ENCODE measurements around the gene FAT2.
"Not testable (repeated sequence)": the region's sequence is repeated elsewhere in the genome, so short reads cannot be mapped to it uniquely, and the experiment has no call there.

FAT2 gene

DNA sequence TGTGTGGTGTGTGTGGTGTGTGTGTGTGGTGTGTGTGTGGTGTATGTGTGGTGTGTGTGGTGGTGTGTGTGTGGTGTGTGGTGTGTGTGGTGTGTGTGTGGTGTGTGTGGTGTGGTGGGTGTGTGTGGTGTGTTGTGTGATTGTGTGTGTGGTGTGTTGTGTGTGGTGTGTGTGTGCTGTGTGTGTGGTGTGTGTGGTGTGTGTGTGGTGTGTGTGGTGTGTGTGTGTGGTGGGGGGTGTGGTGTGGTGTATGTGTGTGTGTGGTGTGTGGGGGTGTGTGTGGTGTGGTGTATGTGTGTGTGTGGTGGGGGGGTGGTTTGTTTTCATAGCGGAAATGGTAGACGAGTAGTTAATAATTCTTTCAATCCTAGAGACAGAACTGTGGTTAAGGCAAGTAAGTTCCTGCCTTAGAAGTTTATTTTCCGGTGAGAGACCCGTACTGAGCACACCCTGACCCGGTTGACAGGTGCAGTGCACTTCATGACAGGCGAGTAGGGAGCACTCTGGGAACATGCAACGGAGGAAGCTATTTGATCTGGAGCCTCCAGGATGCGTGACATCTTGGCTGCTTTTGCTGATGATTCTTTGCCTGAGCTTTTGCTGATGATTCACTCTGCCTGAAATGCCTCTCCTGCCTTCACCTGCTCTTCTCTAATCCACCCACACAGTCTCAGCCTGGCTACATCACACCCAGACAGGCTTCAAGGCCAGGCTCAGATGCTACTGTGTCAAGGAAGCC, 21.7 kb upstream of the FAT2 start:
- peak; percentile 15 to 38 (median 18) for DNase-seq (ENCODE audit: low read depth in 3 of 3)

DNA sequence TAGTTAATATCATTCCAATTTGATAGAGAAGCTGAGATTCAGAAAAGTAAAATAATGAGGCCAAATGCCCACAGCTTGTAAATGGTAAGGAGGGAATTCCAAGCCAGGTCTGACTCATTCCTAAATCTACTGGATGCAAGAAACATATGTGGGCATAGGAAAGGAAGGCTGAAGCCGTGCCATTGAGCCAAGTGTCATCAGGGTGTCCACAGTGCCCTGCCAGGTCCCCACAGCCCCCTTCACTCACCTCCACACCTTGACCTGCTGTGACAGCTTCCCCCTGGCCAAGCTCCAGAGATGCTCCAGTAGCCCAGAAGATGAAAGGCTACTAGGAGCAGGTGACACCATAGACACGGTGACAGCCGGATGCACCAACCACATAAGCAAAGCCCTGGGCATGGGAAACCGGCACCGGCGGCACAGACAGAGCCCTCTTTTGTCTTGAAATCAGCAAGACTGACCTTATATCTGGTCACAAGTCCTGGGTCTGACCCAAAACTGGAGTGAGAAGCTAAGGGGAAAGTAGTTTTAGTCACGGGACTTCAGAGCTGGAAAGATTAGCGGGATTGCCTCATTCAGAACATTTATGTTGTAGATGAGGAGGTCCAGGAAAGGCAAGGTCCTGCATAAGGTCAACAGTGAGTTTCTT, 20.1 kb upstream of the FAT2 start:
- DNase-seq (ENCODE audit: low read depth in 3 of 3), result no peak

DNA sequence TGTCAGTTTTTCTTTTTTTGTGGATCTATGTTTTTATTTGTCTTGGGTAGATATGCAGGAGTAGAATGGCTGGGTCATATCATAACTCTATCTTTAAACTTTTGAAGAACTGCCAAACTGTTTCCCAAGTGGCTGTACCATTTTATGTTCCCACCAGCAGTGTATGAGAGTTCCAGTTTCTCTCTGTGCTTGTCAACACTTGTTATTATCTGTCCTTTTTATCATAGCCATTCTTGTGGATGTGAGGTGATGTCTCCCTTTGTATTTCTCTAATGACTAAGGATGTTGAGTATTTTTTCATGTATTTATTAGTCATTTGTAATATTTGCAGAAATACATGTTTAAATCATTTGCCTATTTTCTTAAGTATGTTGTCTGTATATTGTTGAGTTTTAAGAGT, 17.4 kb upstream of the FAT2 start:
- no peak for DNase-seq (ENCODE audit: low read depth in 3 of 3)

DNA sequence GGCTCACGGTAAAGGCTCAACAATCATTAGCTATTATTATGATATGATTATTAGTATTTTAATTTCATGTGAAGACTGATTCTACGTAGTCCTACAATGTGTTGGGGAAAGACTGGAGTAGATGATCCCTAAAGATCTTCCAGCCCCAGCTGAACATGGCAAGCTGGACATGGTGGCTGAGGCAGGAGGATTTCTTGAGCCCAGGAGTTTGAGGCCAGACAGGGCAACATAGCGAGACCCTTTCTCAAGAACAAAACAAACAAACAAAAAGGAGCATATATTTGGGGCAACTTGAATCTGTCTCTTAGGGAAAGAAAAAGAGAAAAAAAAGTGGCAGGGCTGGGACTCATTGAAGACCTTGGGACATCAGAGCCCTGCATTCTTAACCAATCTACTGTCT, 16.2 kb upstream of the FAT2 start:
- no peak for DNase-seq (ENCODE audit: low read depth in 3 of 3)

DNA sequence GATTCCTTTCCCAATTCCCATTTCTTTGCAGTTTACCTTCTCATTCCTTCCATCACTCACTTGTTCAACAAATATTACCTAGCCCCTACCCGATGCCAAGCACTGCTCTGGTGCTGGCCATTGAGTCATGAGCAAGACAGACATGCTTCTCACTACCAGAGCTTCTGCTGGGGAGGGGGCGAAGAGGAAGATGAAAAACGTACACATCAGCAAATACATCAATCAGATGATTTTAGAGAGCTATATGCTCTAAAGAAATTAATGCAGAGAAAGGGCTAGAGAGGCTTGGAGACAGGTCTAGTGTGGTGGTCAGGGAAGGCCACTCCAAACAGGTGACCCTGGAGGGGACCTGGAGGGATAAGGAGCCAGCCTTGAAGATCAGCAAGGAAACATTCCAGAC, 14.4 kb upstream of the FAT2 start:
- no peak for DNase-seq (ENCODE audit: low read depth in 3 of 3)

DNA sequence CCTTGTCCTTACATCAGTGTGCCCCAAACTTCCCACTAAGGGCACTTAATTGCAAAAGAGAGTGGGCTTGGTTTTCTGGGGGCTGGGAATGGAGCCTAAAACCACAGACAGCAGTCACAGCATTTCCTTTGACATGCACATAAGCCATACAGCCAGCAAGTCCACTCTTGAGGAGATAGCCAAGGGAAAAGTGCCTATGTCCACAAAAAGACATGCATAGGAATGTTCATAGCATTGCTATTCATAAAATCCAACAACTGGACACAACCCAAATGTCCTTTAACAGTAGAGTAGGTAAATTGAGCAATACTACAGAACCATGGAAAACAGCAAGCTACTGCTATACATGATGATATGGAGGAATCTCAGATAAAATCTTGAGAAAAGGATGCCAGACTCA, 11.7 kb upstream of the FAT2 start:
- no peak for DNase-seq (ENCODE audit: low read depth in 3 of 3)

DNA sequence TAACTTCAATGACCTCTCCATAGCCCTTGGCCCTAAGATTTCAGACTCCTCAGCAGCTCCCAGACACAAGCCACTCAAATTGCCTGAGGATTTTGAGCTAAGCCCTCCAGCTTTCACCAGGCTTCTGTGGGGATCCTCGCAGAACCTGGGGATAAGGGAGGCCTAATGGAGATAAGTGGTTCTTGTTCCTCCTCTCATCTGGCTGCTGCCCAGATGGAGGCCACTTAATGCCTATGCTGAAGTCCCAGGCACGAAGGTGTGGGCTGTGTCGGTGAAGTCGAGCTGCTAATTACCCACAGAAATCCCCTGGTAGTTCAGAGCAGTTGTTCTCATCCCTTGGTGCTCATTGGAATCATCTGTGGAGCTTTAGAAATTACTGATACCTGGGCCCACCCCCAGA, 10.3 kb upstream of the FAT2 start:
- no peak for DNase-seq (ENCODE audit: low read depth in 3 of 3)

DNA sequence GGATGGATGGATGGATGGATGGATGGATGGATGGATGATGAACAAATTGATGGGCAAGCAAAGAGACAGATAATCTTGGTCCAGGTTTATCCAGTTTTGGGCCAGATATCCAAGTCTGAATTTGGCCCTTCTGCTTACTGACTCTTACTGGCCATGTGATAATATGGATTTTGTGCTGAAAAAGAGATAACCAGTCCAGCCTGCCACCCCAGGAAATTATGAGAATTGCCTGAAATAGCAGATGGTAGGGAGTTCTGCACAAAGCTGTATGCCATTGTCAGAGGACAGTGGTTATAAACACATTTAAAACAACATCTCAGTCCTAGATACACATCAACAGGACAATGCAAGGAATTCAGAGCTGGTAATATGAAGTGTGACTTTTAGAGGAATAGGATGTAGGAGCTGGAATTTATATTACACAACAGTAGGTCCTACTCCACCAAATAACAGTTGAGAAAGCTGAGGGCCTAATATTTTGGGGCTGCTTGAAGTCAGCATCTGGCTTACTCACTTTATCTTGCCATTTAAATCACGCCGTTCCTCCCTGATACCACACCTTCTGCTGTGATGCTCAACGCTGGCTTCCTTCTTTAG, 9.0 kb upstream of the FAT2 start:
- DNase-seq (ENCODE audit: low read depth in 3 of 3), result no peak

DNA sequence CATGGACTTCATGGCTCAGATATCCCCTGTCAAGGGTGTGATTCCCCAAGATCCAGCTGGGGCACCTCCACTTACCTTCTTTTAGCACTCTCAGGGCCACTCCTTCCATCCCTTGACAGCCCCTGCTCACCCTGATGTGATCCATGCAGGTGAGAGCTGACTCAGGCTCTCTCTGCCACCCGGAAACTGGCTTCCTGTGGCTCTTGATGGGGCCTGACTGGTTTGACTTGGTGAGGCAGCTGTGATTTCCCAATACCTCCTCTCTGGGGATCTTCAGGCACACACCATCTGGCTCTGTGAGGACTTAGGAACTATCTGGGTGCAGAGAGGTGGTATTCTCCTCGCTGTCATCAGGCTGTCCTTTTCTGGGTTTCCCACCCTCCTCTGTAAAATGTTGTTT, 7.9 kb upstream of the FAT2 start:
- no peak for DNase-seq (ENCODE audit: low read depth in 3 of 3)

DNA sequence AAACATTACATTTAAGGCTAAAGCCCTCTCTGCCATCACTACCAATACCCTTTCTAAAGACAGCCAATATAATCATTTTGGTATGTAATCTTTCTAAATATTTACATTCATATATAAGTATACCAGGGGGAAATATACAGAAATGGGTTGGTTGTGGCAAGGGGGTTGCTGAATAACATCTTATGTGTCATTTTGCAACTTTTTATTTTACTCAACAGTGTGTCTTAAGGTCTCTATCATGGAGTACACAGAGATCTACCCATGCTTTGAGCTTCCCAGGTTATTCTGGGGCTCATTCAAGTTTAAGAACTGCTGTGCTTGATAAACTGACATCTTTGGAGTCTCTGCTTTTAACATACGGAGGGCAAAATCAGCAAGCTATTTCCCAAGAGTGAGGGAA, 7.4 kb upstream of the FAT2 start:
- DNase-seq (ENCODE audit: low read depth in 3 of 3), result no peak

DNA sequence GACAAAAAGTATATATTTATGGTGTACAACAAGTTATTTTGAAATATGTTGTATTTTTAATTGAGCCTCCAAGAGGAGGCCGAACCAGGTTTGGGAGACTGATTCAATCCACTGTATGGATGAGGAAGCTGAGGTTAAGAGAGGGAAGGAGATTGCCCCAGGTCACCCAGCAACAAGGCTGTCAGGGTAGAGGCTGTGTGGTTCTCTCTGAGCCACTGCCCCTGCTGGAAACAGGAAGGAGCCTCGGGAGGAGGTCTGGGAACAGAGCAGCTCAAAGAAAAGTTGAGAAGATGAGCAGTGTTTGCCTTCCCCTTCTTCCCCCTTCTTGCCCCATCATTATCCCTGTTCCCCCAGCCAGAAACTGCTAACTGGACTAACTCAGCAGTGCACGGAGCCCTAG, 6.6 kb upstream of the FAT2 start:
- DNase-seq (ENCODE audit: low read depth in 3 of 3), result no peak

DNA sequence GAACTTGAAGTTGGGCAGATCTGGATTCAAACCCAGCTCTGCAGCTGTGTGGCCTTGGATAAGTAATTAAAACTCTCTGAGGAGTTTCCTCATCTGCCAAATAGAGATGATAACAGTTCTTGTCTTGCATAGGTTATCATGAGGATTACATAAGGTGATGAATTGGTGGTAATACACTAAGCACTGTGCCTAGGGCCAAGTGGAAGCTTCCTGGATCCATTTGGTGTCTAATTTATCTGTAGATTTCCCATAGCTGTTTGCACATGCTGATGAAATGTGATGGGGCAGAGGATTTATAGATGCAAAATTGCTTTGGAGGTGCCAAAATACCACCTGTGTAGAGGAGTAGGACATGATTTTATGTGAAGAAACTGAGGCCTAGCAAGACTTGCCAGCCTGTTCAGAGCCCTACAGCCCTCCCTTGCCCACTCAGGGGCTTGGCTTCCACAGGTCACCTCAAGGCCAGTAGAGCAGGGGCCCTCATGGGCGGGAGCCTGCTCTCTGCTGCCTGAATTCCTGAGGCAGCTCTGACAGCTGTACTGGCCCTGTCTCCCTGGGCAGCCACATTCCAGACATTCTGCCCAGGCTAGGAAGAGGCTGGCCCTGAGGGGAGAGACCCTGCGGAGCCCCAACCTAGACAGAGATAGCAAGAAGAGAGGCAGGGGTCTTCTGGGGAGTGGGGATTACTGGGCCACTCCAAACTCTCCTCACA, 5.9 kb upstream of the FAT2 start:
- DNase-seq (ENCODE audit: low read depth in 3 of 3), result no peak

DNA sequence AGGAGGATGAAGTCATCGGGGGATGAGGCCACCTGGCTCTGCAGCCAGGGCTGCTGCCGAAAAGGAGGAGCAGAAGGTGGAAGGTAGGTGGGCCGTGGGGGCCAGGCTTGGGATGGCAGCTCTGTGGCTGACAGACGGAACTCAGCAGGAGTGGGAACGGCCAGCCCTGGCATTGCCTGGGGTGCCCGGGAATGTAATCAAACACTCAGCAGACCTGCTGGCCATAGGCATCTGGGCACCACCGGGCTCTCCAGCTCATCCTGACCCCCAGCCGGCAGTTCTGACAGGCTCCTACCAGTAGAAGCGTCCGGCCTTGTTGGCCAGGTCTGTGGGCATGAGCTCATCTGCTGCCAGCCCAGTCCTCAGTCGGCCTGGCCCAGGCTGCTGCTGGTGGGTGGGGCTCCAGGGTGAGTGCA, 4.3 kb upstream of the FAT2 start:
- DNase-seq (ENCODE audit: low read depth in 3 of 3), result no peak

DNA sequence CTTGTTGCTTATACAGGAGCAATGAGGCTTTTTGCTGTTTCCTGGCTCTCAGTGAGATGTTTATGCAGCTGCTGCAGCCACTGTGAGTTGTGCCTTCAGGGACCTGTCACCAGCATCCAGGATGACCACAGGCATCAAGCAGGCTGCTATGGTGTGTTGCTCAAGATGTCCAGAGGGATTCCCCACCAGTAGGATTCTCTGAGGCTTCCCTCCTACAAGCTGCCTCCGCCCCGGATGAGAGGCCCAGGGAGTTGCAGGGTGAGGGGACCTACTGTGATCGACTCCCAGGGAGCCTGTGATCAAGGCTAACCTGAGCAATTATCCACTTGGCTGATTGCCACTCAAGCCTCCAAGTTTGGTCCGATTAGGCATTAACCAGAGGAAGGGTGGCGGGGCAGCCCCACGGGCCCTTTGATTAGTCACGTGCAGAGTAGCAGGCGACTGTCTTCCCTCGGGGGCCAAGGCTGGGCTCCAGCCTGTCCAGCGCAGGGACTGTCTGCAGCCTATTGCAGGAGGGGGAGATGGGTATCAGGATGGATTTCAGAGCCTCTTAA, 1.8 kb upstream of the FAT2 start:
- DNase-seq (ENCODE audit: low read depth in 3 of 3), result no peak

DNA sequence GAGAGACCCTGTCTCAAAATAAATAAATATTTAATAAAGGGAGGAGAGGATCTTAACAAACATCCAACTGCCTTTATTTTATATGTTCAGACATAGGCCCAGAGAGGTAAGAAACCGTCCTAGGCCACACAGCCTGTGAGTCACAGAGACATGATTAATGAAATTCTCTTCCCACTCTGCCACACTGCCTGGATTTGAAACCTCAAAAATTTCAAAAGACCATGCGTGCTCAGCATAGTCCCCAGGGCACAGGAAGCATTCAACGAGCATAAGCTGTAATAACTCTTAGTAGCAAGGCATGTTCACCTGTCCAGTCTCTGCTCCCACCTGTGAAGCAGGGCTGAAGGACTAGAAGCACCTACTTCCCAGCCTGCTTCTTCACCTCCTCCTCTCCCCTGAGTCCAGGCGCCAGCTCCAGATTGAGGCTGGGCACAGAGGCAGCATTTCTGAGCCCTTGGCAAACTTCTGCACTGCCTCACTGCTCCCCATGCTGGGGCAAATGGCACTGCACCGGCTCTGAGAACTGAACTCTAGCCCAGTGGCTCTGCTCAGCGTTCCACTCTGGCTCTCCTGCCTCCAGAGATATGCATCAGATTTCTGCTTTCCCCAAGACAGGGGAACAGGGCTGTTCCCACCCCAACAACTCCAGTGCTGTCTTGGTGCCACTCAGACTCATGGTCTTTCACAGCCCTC, 1.1 kb downstream of the FAT2 start:
- DNase-seq (ENCODE audit: low read depth in 3 of 3), result no peak

DNA sequence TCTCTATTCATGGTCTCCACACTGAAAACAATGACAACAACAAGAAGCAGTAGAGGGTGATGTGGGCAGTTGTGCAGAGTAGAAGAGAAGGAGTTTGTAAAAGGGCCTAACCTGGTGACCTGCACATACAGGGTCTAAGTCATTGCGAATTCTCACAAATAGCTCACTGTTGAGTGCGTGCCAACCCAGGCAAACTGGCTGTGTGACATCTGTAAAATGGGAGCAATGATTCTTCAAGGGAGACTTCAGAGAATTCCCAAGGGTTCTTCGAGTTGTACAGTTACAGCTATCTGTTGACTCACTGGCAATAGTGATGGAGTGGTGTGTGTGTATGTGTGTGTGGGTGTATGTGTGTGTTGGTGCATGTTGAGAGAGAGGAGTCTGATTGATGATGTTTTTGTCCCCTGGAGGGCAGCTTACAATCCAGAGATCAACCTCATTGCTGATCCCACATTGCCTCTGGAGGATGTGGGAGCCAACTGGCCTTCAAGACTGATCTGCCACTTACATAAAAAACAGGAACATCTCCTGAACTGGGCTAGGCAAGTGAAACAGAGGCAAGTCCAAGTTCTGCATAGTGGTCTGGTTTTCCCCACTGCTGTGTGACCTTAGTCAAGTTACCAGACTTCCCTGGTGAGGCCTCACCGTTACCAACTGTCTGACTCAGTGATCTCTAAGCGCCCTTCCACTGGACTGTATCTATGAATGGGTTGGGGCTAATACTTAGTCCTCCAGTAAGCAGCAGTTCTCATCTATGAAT, 3.2 kb downstream of the FAT2 start:
- no peak for DNase-seq (ENCODE audit: low read depth in 3 of 3)

DNA sequence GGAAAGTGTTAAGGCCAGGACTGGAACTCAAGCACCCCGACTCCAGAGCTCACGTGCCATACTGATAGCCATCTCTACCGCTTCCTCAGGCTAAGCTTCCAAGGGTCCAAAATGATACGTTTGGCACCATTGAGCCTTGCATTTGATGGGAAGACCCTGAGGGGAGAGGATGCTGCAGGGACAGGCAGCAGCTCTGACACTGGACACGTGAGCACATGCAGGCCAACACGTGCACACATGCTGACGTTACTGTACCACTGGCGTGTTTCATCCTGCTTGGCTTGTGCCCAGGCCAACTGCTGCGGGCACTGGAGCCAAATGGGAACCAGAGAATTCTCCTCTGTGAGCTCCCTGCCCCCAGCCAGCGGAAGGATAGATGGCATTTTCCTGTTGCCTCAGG, 5.2 kb downstream of the FAT2 start:
- DNase-seq (ENCODE audit: low read depth in 3 of 3), result no peak

DNA sequence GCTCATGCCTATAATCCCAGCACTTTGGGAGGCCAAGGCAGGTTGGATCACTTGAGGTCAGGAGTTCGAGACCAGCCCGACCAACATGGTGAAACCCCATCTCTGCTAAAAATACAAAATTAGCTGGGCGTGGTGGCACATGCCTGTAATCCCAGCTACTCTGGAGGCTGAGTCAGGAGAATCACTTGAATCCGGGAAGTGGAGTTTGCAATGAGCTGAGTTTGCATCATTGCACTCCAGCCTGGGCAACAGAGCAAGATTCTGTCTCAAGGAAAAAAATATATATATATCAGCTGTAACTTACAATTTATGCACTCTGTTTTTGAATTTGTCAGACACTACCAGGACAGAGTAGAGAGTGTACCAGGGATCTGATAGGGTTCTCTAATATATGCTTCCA, 5.8 kb downstream of the FAT2 start:
- not testable (repeated sequence) for DNase-seq (ENCODE audit: low read depth in 3 of 3)

DNA sequence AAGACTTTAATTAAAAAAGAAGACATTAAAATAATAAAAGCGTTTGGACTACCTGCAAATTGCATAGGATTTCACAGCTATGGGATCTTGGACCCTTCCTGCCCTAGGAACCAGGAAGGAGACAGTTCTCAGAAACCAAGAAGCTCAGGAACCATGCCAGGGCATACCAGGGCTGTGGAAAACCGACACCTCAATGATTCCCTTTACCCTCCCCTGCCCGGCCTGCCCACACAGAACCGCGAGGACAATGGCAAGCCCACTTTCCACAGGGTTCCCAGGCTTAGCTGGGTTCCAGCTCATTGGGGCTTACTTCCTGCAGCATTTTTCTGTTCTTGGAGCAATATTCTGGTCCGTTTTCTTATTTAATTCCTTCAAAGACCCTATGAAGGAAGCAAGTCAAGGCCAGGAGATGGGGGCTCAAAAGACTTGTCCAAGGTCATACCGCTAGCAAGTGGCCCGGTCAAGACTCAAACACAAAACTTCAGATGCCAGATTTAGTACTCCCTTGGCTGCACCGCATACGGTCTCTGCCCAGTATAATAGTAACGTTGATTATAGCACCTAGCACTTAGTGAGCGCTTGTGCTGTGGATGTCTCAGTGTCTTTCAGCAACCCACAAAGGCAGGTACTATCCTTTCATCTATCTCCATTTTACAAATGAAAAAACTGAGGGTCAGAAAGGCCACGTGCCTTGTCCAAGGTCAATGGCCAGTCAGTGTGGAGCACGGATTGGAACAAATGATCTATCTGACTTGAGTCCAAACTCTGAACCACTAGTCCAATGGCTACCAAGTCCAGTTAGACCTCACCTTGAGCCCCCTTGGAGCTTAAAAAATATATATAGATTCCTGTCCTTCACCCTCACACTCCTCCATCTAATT, 6.8 kb downstream of the FAT2 start:
- DNase-seq (ENCODE audit: low read depth in 3 of 3), result no peak
